Omental fat pad (tissue), 4 donors: ENCODE results near the gene DPP6. TPM values are rescaled to one million over a fixed set of nuclear protein-coding genes. Genes with fewer than 3 reads are reported as not detected.

ENCODE experiments used
- ATAC-seq: fragments of 150-250 bp; one replicate; pipeline ENCODE4 v1.9.1; 2016; ENCODE audit warnings: mild to moderate bottlenecking, moderate library complexity; ENCODE audit not compliant: low FRiP score
- DNase-seq: peaks from one replicate; pipeline ENCODE4 v3.0.0-alpha.2; 2019; ENCODE audit warnings: low spot score
- total RNA-seq, 4 donors: library from RNA; depleted of rRNA; stranded (reverse); fragments of >200 nt; gene quantifications; one replicate each; pipeline ENCODE4 v1.1.0, GENCODE V29; 2016
- TF ChIP-seq, protein P1 (sequence below), 3 donors: fragments of 450-650 bp; IDR thresholded peaks; one replicate each; pipeline ENCODE4 v1.5.1; 2016 to 2017; ENCODE audit warnings: antibody characterized with exemption in 3 of 3, mild to moderate bottlenecking in 3 of 3, moderate library complexity in 2 of 3

DPP6 gene
- total RNA-seq, 4 donors from 2014 or later: 0.13 to 1.8 (median 1.3) TPM

DNA sequence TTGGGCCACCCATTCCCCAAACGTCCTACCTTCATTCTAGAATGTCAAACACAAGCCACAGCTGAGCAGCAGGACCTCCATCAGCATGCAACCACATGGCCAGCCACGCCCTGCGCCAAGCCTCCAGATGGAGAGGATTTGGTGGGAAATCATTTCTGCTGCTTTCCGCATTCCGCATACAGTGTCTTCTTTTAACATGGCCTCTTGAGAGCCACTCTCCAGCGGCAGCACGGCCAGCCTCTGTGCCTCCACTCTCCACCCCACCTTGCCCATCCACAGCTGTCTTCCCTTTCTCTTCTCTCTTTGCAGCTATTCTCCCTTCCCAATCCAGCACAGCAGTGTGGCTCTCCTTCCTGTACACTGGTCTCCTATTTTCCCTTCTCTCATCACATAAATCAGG, 561.6 kb downstream of the DPP6 start:
- TF ChIP-seq, protein P1, sequence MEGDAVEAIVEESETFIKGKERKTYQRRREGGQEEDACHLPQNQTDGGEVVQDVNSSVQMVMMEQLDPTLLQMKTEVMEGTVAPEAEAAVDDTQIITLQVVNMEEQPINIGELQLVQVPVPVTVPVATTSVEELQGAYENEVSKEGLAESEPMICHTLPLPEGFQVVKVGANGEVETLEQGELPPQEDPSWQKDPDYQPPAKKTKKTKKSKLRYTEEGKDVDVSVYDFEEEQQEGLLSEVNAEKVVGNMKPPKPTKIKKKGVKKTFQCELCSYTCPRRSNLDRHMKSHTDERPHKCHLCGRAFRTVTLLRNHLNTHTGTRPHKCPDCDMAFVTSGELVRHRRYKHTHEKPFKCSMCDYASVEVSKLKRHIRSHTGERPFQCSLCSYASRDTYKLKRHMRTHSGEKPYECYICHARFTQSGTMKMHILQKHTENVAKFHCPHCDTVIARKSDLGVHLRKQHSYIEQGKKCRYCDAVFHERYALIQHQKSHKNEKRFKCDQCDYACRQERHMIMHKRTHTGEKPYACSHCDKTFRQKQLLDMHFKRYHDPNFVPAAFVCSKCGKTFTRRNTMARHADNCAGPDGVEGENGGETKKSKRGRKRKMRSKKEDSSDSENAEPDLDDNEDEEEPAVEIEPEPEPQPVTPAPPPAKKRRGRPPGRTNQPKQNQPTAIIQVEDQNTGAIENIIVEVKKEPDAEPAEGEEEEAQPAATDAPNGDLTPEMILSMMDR (IDR thresholded peaks at IDR 0.05): no peak
- ATAC-seq (no peak), DNase-seq (no peak)

DNA sequence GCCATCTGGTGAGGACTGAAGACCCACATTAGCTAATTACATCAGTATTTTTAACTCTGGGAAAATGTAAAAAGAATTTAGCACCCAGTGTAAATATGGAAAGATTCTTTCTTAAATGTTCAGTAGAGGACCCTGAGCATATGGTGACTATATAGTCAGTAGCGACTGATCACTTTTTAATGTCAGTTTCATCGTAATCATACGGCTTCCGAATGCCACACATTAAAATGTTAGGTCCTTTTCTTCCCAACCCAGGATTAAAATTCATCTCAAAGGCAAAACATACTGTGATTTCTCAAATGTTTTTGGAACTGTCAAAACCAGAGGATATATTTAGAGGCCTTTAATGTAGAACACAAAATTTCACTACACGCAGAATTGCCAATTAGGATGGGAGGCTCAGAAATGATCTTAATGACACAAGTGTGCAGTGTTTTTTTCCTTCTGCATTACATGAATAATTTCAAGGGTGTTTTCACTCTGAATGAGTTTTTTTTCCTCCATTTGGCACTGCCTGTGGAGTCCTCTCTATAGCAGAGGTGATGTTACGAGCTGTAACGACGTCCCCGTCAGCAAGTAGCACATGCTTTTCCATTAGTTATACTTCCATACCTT, 568.0 kb downstream of the DPP6 start:
- DNase-seq (no peak), ATAC-seq (no peak)
- TF ChIP-seq, protein P1 (IDR thresholded peaks at IDR 0.05): no peak

DNA sequence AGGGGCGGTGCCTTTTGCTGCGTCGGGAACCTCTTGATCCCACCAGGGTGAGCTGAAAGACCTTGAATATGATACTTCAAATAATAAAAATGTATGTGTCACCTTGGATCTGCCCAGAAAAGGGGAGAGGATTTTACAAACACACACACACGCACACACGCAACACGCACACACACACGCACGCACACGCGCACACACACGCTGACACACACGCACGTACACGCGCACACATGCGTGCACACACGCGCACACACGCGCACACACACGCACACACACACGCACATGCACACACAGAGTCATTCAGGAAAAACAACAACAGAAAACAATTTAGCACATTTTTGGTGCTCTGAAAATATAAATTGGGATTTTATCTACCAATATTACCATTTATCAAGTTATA, 571.2 kb downstream of the DPP6 start:
- ATAC-seq (no peak), DNase-seq (no peak)
- TF ChIP-seq, protein P1 (IDR thresholded peaks at IDR 0.05): no peak

DNA sequence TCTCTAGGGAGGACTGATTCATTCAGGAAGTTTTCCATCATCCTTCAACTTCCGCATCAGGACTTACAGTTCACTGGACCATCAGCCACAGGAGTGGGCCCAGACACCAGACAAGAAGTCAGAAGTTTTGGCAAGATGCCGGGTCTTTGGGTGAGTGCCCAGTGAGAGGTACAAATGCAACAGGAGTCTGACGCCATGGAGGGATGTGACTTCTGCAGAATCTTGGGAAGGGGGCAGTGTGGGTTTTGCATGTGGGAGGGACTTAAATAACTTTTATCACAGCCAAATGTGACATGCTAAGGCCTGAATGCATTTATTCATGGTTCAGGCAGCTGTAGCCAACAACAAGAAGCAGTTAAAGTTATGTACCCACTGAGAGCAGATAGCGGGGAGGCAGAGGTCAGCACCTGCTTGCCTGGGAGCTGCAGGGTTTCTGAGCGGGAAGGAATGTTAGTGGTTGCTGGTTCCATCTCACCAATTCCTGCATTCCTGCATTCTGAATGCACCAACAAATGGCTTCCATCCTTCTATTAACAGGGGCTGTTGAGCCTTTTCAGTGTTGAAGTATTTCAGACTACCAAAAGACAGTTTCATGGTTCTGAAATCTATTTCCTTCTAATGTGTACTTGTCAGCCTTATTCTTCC, 575.6 kb downstream of the DPP6 start:
- ATAC-seq (no peak), DNase-seq (no peak)
- TF ChIP-seq, protein P1 (IDR thresholded peaks at IDR 0.05): no peak

DNA sequence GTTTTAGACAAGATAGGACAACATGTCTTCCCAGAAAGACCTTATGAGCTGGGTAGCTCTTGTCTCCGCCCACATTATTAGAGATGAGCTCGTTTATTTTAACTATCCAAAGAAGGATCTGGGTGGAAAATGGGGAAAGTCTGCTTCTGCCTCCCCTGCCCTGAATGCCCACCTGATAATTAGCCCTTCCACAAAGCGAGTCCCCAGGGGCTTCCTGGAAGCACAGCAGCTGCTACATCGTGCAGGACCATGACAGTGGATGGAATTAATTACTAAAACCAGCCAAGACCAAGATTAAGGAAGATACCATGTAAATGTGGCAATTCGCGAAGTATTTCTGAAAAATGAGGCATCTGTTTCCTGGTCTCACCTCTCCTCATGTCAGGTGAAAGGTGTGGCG, 576.4 kb downstream of the DPP6 start:
- ATAC-seq: no peak
- TF ChIP-seq, protein P1 (IDR thresholded peaks at IDR 0.05): no peak
- DNase-seq: no peak

DNA sequence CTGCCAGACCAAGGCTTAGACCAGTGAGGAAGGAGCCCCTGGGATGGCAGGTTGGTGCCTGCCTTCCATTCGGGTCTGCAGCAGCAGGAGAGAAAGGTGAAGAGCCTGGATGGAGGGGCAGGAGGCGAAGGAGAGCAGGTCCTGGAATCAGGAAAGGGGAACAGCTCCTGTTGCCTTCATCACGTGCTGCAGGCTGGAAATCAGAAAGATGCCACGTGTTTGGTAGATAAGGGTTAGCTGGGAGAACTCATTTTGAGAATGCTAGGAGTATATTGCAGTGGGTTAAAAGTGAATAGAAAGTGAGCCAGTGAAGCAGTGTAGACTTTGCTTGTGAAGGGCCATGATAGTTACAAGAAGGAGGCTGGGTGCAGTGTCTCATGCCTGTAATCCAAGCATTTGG, 579.0 kb downstream of the DPP6 start:
- TF ChIP-seq, protein P1 (IDR thresholded peaks at IDR 0.05): no peak
- DNase-seq (no peak), ATAC-seq (no peak)

DNA sequence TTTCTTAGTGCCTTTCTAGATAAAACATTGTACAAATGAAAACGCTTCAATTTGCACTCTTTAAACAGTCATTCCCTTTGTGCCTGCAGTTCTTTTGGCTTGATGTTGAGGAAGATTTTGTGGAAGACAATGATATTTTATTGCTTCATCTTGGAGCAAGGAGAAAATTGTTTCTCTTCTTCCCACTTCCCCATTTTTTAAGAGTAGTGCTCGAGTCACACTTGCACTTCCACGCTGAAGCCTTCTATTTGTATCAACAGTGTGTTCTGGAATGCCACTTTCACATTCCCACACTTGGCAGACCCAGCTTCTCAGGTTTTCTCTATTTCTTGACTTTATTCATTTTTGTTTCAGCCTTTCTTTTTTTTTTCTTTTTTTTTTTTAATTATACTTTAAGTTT, 581.4 kb downstream of the DPP6 start:
- ATAC-seq (no peak), DNase-seq (no peak)
- TF ChIP-seq, protein P1 (IDR thresholded peaks at IDR 0.05): no peak
